BJ (cell line): ENCODE measurements around the gene ZNF614. TPM values are rescaled to one million over a fixed set of nuclear protein-coding genes. Genes with fewer than 3 reads are reported as not detected.
A peak's percentile ranks its signal among the peaks of the same experiment; 100 is the strongest.
"Not testable (repeated sequence)": the region's sequence is repeated elsewhere in the genome, so short reads cannot be mapped to it uniquely, and the experiment has no call there.

Experiments used
- CTCF ChIA-PET: fragments of 350-600 bp; formaldehyde crosslinking; extraction: SDS; loops from one replicate; lab custom pipeline; 2021; ENCODE audit warnings: antibody characterized with exemption, inconsistent platforms; lab: Yijun Ruan, JAX
- POLR2A ChIA-PET: fragments of 300-600 bp; sonication (Branson Sonifier 250); formaldehyde crosslinking; extraction: SDS; loops from one replicate; lab custom pipeline; 2021; ENCODE audit warnings: antibody characterized with exemption; lab: Charles Lee
- DNase-seq: peaks from one replicate; pipeline ENCODE4 v3.0.0-alpha.2; 2011; ENCODE audit warnings: low read depth
- H3K27me3 ChIP-seq: 2 replicates; pipeline ENCODE4 v1.6.0; 2011; ENCODE audit warnings: low read length; ENCODE audit not compliant: control insufficient read depth, insufficient read depth
- H3K36me3 ChIP-seq: 2 replicates; pipeline ENCODE4 v1.5.1; 2011; ENCODE audit warnings: low read length; ENCODE audit not compliant: control insufficient read depth, insufficient read depth
- H3K4me3 ChIP-seq: 2 replicates; pipeline ENCODE4 v1.5.1; 2011; ENCODE audit warnings: low read depth, mild to moderate bottlenecking, control low read depth, low read length
- polyA plus RNA-seq: library from polyadenylated mRNA; depleted of rRNA; stranded (reverse); fragments of >200 nt; gene quantifications from 2 replicates; pipeline ENCODE4 v1.2.3, GENCODE V29; 2011
- TF ChIP-seq, protein P1 (sequence below): IDR thresholded peaks from 2 replicates; pipeline ENCODE4 v1.5.1; 2011; ENCODE audit warnings: low read depth, mild to moderate bottlenecking, control low read depth, inconsistent platforms, low read length, moderate library complexity; ENCODE audit not compliant: insufficient read depth

The ZNF614 gene
- polyA plus RNA-seq, 1 experiment = 4.3 TPM

DNA sequence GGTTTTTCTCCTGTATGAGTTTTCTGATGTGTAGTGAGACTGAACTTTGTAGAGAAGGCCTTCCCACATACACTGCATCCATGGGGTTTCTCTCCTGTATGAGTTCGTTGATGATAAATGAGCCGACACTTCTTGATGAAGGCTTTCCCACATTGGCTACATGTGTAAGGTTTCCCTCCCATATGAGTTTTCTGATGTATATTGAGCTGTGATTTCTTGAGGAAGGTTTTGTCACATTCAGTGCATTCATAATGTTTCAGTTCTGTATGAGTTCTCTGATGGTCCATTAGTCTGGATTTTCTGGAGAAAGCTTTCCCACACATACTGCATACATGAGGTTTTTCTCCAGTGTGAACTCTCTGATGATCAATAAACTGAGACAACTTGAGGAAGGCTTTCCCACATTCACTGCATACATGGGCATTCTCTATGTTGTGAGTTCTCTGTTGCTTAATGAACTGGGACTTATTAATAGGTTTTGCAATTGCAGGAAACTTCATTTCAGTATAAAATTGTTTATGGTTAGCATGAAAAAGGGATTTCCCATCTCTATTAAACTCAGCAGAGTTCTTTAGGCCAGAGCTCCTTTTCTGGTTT is 34.0 kb downstream of the ZNF614 start:
- CTCF ChIA-PET = no interaction called here
- POLR2A ChIA-PET = no interaction called here
- Histone ChIP-seq H3K27me3 (no peaks in the 10 kb centered on the region), H3K4me3 (no peak overlapping the region), H3K36me3 (peaks cover 4% of the 10 kb centered on the region)
- no peak for DNase-seq
- TF ChIP-seq, protein P1, sequence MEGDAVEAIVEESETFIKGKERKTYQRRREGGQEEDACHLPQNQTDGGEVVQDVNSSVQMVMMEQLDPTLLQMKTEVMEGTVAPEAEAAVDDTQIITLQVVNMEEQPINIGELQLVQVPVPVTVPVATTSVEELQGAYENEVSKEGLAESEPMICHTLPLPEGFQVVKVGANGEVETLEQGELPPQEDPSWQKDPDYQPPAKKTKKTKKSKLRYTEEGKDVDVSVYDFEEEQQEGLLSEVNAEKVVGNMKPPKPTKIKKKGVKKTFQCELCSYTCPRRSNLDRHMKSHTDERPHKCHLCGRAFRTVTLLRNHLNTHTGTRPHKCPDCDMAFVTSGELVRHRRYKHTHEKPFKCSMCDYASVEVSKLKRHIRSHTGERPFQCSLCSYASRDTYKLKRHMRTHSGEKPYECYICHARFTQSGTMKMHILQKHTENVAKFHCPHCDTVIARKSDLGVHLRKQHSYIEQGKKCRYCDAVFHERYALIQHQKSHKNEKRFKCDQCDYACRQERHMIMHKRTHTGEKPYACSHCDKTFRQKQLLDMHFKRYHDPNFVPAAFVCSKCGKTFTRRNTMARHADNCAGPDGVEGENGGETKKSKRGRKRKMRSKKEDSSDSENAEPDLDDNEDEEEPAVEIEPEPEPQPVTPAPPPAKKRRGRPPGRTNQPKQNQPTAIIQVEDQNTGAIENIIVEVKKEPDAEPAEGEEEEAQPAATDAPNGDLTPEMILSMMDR = no peak

- Histone ChIP-seq H3K27me3 (no peaks in the 10 kb centered on the region), H3K36me3 (peaks cover 4% of the 10 kb centered on the region), H3K4me3 (no peak overlapping the region)
- no peak for DNase-seq
- POLR2A ChIA-PET = no interaction called here
- CTCF ChIA-PET = no interaction called here
- TF ChIP-seq, protein P1 = no peak
These were observed 34.8 kb downstream of the ZNF614 start for GRCh38 chr19:51993422-51993821.

DNA sequence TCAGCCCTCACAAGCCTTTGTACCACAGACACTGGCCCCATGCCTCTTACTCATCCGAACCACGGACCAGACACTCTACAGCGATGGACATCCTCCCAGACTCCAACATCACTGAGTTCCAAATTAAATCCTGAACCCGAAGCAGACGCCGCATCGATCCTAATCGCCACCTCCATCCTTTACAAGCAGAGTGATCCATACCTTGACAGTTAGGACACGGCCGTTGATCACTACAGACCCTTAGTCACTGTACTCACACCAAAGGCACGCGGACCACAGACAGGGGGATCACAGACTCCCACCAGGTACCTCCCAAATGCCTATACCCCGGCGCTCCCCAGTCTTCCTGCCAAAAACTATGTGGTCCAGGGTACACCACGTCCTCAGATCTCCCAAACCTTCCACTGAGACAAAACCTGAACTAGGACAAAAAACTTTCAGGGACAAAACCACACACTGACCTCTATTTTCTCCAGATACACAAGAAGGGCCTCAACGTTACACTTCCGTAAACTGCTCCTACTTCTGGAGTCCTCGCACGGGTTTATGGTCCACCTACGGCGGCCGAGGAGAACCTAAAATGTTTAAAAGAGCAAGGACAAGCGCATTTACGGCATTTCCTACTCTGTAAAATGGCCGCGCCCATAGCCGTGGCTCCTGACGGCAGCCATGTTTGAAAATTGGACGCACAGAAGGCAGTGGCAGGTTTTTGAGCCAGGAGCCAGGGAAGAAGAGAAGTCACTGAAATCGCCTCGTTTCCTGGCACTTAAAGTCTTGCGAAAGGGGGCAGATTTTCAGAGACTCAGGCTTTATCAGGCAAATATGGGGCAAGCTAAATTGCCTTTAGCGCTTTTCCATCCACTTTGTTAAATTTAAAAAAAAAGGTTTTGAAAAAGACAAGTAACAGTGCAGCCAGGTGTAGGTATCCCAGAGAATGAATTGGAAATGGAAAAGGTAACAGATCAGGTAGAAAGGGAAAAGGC is 41.6 kb downstream of the ZNF614 start, which contains the start of gene ZNF350:
TSS of gene ZNF350 (minus strand) at position 532 of the 983 bp plus-strand sequence. CDS start 12,480 bp downstream, outside the sequence.
- ChIA-PET CTCF (no interaction called here), POLR2A (no interaction called here)
- H3K36me3 ChIP-seq = no peaks in the 10 kb centered on the region; the same call in 1 of the 2 replicates
- TF ChIP-seq, protein P1 = no peak
- H3K27me3 ChIP-seq = no peaks in the 10 kb centered on the region
- DNase-seq = peak; percentile 81
- H3K4me3 ChIP-seq = peak within 1 kb of the TSS; percentile 53

DNA sequence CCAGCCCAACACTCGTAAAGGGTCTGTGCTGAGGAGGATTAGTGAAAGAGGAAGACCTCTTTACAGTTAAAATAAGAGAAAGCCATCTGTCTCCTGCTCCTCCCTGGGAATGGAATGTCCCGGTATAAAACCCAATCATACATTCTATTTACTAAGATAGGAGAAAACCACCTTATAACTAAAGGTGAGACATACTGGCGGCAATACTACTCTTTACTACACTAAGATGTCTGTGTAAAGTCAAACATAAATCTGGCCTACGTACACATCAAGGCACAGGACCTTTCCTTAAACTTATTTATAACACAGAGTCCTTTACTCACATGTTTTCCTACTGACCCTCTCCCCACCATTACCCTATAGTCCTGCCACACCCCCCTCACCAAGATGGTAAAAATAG is 44.8 kb downstream of the ZNF614 start:
- Histone ChIP-seq H3K4me3 (no peak overlapping the region), H3K36me3 (no peaks in the 10 kb centered on the region; the same call in 1 of the 2 replicates), H3K27me3 (no peaks in the 10 kb centered on the region)
- TF ChIP-seq, protein P1 = no peak
- ChIA-PET CTCF (no interaction called here), POLR2A (no interaction called here)
- DNase-seq = no peak

DNA sequence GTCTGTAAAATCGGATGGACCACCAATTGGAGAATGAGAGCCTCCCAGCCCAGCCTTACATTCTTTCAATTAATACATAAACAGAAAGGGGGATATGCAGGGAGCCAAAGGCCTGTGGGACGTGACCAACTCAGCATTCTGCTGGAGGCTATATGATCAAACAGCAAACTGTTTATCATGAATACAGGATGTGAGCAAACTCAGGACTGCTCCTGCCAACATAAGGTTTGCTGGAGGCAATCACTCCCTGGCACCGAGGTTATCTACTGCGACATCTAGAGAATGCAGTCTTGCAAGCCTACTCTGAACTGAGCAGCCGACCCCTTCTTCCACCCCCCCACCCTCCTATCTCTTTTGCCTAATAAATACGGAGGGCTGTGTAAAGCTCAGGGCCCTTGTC is 47.3 kb downstream of the ZNF614 start:
- POLR2A ChIA-PET = not testable (repeated sequence)

More for the DNA sequence above, 47.3 kb downstream of the ZNF614 start:
- H3K27me3 ChIP-seq, H3K4me3 ChIP-seq, CTCF ChIA-PET, H3K36me3 ChIP-seq, DNase-seq: not testable (repeated sequence)
